NT2/D1 (cell line): Measurements from ENCODE around the gene SLC25A15.
"Not testable (repeated sequence)": the region's sequence is repeated elsewhere in the genome, so short reads cannot be mapped to it uniquely, and the experiment has no call there.

ENCODE experiments used
- DNase-seq: peaks from one replicate; pipeline ENCODE4 v3.0.0-alpha.2; 2011; ENCODE audit warnings: low read depth, low spot score
- H3K27me3 ChIP-seq: 2 replicates; pipeline ENCODE4 v1.6.0; 2011; ENCODE audit warnings: mild to moderate bottlenecking; ENCODE audit not compliant: insufficient read length, insufficient read depth
- H3K36me3 ChIP-seq: 2 replicates; pipeline ENCODE4 v1.6.1; 2011; ENCODE audit warnings: mild to moderate bottlenecking, low read length, mixed read lengths; ENCODE audit not compliant: insufficient read depth, insufficient read length
- H3K4me1 ChIP-seq: 2 replicates; pipeline ENCODE4 v1.5.1; 2011; ENCODE audit not compliant: insufficient read depth, insufficient read length
- H3K4me3 ChIP-seq: 2 replicates; pipeline ENCODE4 v1.5.1; 2011; ENCODE audit warnings: low read depth; ENCODE audit not compliant: insufficient read length
- H3K9ac ChIP-seq: 2 replicates; pipeline ENCODE4 v1.6.0; 2011; ENCODE audit warnings: low read depth; ENCODE audit not compliant: insufficient read length
- H3K9me3 ChIP-seq: 2 replicates; pipeline ENCODE4 v1.5.1; 2011; ENCODE audit warnings: mild to moderate bottlenecking, low read length; ENCODE audit not compliant: insufficient read depth
- SUZ12 ChIP-seq: IDR thresholded peaks from 2 replicates; pipeline ENCODE4 v1.6.1; 2011; ENCODE audit not compliant: insufficient read length, insufficient read depth; ENCODE audit errors: extremely low read depth
- YY1 ChIP-seq: IDR thresholded peaks from 2 replicates; pipeline ENCODE4 v1.6.1; 2011; ENCODE audit not compliant: insufficient read length, insufficient read depth
- ZNF274 ChIP-seq: IDR thresholded peaks from 2 replicates; pipeline ENCODE4 v1.6.1; 2011; ENCODE audit warnings: mild to moderate bottlenecking, low read depth, low read length

Gene SLC25A15

DNA sequence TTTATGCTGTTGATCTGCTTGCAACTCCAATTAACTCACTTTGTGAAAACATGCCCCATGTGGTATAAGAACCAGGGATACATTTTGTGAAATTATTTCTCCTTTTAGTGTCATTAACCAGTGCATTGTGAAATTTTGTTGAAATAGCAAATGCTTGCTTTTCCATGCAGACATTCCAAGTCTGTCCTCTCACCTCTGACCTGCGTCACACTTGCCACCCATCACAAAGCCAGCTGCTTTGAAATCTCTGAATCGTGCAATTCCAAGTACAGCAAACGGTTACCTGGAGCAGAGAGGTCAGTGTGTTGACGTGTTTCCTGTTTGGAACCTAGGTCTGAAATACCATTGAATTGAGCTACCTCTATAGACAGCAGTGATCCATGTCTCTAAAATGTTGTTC, 4.9 kb upstream of the SLC25A15 start:
- H3K36me3 ChIP-seq = no peaks in the 10 kb centered on the region
- TF ChIP-seq YY1 (no peak), ZNF274 (no peak), SUZ12 (no peak)
- no peaks in the 10 kb centered on the region for H3K27me3 ChIP-seq
- peaks cover 6% of the 10 kb centered on the region for H3K4me1 ChIP-seq
- H3K4me3 ChIP-seq = no peak overlapping the region
- DNase-seq = no peak
- H3K9ac ChIP-seq = no peak overlapping the region
- no peaks in the 10 kb centered on the region for H3K9me3 ChIP-seq

DNA sequence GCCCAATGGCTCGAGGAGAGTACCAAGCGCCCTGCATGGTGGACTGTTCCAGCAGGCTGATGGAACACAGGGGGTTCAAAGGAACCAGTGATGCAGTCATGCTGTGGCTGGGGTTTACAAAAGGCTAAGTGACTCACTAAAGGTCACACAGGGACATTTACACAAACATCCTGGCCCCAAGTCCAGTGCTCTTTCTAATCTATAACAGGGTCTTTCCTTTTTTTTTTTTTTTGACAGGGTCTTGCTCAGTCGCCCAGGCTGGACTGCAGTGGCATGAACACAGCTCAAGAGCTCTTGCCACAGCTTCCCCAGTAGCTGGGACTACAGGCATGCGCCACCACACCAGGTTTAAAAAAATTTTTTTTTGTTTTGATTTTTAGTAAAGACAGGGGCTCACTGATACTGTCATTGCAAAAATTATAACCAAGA, 2.8 kb upstream of the SLC25A15 start:
- no peaks in the 10 kb centered on the region for H3K9me3 ChIP-seq
- no peak overlapping the region for H3K9ac ChIP-seq
- no peaks in the 10 kb centered on the region for H3K27me3 ChIP-seq
- no peak overlapping the region for H3K4me3 ChIP-seq
- no peak for DNase-seq
- no peaks in the 10 kb centered on the region for H3K36me3 ChIP-seq
- H3K4me1 ChIP-seq = peaks cover 3% of the 10 kb centered on the region
- TF ChIP-seq SUZ12 (no peak), YY1 (no peak), ZNF274 (no peak)

DNA sequence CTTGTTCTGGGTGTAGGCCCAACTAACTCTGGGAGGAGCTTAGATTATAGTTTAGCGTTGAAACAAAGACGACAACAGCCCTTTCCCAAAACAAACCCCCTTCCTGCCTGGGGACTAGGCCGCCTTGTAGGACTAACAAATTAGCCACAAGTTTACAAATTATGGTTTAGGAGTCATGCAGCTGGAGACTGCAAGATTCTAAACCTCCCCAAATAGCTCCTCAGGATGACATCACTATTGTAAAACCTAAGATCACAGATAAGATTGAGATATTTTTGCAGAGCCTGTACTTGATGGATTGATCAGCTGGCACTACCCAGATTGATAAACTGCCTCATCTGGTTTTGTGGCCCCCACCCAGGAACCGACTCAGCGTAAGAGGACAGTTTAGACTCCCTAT, 2.3 kb upstream of the SLC25A15 start:
- peaks cover 3% of the 10 kb centered on the region for H3K4me1 ChIP-seq
- no peak for DNase-seq
- H3K9ac ChIP-seq = no peak overlapping the region
- no peaks in the 10 kb centered on the region for H3K36me3 ChIP-seq
- no peaks in the 10 kb centered on the region for H3K9me3 ChIP-seq
- no peak overlapping the region for H3K4me3 ChIP-seq
- H3K27me3 ChIP-seq = no peaks in the 10 kb centered on the region
- no peak for TF ChIP-seq YY1
- no peak for TF ChIP-seq SUZ12
- no peak for TF ChIP-seq ZNF274

DNA sequence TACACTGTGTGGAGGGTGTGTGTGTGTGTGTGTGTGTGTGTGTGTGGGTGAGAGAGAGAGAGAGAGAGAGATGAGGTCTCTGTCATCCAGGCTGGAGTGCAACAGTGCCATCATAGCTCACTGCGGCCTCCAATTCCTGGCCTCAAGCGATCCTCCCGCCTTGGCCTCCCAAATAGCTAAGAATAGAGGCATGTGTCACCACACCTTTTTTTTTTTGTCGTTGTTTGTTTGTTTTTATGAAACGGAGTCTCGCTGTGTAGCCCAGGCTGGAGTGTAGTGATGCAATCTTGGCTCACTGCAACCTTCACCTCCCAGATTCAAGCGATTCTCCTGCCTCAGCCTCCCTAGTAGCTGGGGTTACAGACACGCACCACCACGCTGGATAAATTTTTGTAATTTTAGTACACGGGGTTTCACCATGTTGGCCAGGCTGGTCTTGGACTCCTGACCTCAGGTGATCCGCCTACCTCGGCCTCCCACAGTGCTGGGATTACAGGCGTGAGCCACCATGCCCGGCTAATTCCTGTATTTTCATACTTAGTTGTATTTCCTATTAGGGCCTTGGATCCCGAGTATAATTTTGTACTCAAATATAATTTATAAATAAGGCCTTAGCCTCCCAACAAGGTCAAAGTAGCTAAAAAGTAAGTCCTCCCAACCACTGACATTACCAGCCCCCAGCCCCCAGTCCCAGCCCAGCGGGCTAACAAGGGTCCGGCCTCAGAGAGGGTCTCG, 704 bp upstream of the SLC25A15 start:
- not testable (repeated sequence) for H3K27me3 ChIP-seq, DNase-seq, H3K9me3 ChIP-seq, H3K4me1 ChIP-seq, H3K36me3 ChIP-seq
- H3K4me3 ChIP-seq = peak overlapping the region; percentile 51
- H3K9ac ChIP-seq = peak overlapping the region; percentile 85

DNA sequence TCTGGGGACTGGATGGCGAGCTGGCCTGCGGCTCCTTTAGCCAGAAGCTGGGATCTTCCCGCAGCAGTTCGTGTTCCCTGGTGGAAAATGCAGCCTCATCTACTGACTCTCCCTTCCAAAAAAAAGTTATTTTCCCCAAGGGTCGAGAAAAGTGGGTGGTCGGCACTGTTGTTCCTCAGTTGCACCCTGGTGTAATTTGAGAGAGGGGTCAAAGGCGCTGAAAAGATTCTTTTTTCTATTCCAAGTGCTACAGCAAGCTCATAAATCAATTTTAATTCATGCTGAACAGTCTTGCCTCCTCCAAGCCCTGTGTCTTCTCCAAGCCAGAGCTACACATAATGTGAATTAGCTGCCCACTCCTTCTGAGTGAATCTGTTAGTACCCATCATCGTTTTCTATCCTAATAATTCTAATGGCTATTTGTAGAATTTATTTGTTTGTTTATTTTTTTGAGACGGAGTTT, 774 bp downstream of the SLC25A15 start:
- H3K4me1 ChIP-seq = peaks cover 3% of the 10 kb centered on the region
- H3K27me3 ChIP-seq = no peaks in the 10 kb centered on the region
- H3K36me3 ChIP-seq = peaks cover 16% of the 10 kb centered on the region
- H3K9ac ChIP-seq = peak overlapping the region; percentile 85
- TF ChIP-seq SUZ12 = no peak
- TF ChIP-seq ZNF274 = no peak
- H3K9me3 ChIP-seq = no peaks in the 10 kb centered on the region
- no peak for DNase-seq
- H3K4me3 ChIP-seq = peak overlapping the region; percentile 51

DNA sequence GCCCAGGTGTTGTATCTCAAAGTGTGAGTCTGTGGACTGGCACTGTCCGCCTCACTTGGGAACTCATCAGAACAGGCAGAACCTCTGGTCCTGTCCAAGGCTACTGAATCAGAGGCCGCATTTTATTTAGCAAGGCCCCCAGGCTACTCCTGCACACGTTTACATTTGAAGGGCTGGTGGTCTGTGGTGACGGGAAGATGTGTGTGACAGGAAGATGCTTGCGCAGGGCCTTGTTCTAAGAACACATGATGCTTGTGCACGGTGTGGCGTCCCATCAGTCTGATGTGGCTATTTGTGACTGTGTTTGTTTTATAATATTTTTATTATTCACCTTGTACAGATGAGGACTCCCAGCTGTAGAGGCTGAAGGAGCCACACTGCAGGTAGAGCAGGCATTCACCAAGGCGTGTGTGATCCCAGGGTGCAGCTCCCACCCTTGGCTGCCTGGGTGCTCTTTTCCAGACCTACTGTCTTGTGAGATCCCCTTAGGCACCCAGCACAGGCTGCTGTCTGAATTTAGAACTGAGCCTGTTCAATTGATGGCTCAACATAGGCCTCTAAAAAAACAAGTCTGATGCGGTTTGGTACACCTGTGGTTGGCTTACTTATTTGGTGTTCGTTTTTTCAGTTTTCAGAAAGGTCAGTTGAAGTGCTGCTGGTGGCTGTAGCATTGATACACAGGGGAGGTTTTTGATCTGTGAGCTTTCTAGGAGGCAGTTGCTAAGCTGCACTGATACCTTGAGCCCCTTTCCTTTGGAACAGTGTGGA, 3.1 kb downstream of the SLC25A15 start:
- H3K27me3 ChIP-seq = no peaks in the 10 kb centered on the region

DNA sequence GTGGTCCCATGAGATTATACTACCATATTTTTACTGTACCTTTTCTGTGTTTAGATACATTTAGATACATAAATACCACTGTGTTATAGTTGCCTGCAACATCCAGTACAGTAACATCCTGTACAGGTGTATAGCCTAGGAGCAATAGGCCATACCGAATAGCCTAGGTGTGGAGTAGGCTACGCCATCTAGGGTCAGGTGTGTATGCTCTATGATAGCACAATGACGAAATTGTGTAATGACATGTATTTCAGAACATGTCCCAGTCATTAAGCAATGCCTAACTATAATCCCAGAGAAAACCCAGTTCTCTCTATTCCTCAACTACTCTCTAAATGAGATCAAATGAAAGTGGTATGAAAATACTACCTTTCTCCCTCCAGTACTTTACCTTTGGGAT, 3.9 kb downstream of the SLC25A15 start:
- no peak overlapping the region for H3K4me3 ChIP-seq
- H3K36me3 ChIP-seq = peaks cover 32% of the 10 kb centered on the region
- no peak for DNase-seq
- no peaks in the 10 kb centered on the region for H3K27me3 ChIP-seq
- no peak overlapping the region for H3K9ac ChIP-seq
- H3K9me3 ChIP-seq = no peaks in the 10 kb centered on the region
- TF ChIP-seq ZNF274 (no peak), SUZ12 (no peak), YY1 (no peak)
- no peaks in the 10 kb centered on the region for H3K4me1 ChIP-seq

More for the DNA sequence above, 3.1 kb downstream of the SLC25A15 start:
- H3K4me3 ChIP-seq = no peak overlapping the region
- H3K4me1 ChIP-seq = no peaks in the 10 kb centered on the region
- H3K36me3 ChIP-seq = peaks cover 31% of the 10 kb centered on the region
- no peaks in the 10 kb centered on the region for H3K9me3 ChIP-seq
- DNase-seq = no peak
- TF ChIP-seq ZNF274 (no peak), SUZ12 (no peak)
- H3K9ac ChIP-seq = no peak overlapping the region
